ENCODE measurements around the gene U2AF1L4. TPM values are rescaled to one million over a fixed set of nuclear protein-coding genes. Genes with fewer than 3 reads are reported as not detected.
A peak's percentile ranks its signal among the peaks of the same experiment; 100 is the strongest.

Gene U2AF1L4
- total and polyA plus RNA-seq, 10 of the 15 experiments (the other 5 are each of a cell fraction or from before 2014, with no cell fraction given): 7.9 to 21.6 (median 15.1) TPM

DNA sequence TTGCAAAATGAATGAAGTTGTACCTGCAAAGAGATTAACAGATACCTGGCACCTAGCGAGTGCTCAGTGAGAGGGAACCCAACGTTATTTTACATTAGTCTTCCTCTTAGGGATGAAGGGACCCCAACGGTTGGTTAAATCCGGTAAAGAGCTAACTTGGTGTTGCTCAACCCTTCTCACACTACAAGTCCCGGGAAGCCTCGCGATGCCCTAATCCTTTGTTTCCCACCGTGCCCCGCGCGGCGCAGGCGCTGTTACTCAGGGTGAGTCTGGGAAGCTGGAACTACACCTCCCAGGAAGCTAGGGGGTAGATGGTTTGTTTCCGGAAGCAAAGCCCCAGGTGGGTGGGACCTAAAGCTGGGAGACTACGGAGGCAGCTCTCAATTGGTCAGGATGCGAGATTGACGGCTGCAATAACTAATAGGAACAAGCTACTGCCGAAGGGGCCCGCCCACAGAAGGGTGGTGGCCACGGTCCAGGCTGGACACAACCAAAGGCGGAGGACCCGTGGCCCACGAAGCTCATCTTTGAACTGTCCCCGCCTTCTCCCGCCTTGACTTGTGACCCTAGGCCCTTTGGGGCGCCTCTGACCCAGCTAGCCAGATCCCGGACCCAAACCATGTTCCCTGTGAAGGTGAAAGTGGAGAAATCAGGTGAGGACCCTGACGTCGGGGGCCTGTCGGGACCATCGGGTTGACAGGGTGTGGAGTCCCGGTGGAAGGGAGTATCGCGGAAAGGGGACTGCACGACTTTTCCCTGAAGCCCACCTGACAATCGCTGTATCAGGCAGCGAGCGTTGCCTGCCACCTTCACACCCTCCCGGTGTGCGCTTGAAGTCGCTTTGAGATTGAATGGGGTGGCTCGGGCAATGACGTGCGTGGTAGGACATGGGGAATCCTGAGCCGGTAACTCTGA lies 3.1 kb upstream of the U2AF1L4 start, which contains the start of gene LIN37 (continued):
- peak; percentile 94 for TF ChIP-seq CREM (IDR thresholded peaks at IDR 0.05; ENCODE audit: low read depth)
- no peak for TF ChIP-seq MEF2A (IDR thresholded peaks at IDR 0.05; ENCODE audit: insufficient read depth, low read depth, low read length)
- no peak for TF ChIP-seq CBFB (IDR thresholded peaks at IDR 0.05; ENCODE audit: low read depth)
- TF ChIP-seq PML (IDR thresholded peaks at IDR 0.05; ENCODE audit: low read length): no peak
- TF ChIP-seq ZSCAN29 (IDR thresholded peaks at IDR 0.05): no peak
- TF ChIP-seq BRCA1 (IDR thresholded peaks at IDR 0.05; ENCODE audit: low read depth, low read length): peak; percentile 75
- peak; percentile 84 for TF ChIP-seq NRF1 (conservative IDR thresholded peaks at IDR 0.05; ENCODE audit: low read depth, low read length)
- TF ChIP-seq, protein P1, sequence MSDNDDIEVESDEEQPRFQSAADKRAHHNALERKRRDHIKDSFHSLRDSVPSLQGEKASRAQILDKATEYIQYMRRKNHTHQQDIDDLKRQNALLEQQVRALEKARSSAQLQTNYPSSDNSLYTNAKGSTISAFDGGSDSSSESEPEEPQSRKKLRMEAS (IDR thresholded peaks at IDR 0.05; ENCODE audit: low read depth, low read length): peak; percentile 81
- no peak for TF ChIP-seq SMAD1 (IDR thresholded peaks at IDR 0.05; ENCODE audit: low read depth, partially characterized antibody)
- peak; percentile 79 for TF ChIP-seq FOXK2 (IDR thresholded peaks at IDR 0.05)
- TF ChIP-seq TCF7 (IDR thresholded peaks at IDR 0.05; ENCODE audit: borderline replicate concordance): no peak
- TF ChIP-seq, protein P2, sequence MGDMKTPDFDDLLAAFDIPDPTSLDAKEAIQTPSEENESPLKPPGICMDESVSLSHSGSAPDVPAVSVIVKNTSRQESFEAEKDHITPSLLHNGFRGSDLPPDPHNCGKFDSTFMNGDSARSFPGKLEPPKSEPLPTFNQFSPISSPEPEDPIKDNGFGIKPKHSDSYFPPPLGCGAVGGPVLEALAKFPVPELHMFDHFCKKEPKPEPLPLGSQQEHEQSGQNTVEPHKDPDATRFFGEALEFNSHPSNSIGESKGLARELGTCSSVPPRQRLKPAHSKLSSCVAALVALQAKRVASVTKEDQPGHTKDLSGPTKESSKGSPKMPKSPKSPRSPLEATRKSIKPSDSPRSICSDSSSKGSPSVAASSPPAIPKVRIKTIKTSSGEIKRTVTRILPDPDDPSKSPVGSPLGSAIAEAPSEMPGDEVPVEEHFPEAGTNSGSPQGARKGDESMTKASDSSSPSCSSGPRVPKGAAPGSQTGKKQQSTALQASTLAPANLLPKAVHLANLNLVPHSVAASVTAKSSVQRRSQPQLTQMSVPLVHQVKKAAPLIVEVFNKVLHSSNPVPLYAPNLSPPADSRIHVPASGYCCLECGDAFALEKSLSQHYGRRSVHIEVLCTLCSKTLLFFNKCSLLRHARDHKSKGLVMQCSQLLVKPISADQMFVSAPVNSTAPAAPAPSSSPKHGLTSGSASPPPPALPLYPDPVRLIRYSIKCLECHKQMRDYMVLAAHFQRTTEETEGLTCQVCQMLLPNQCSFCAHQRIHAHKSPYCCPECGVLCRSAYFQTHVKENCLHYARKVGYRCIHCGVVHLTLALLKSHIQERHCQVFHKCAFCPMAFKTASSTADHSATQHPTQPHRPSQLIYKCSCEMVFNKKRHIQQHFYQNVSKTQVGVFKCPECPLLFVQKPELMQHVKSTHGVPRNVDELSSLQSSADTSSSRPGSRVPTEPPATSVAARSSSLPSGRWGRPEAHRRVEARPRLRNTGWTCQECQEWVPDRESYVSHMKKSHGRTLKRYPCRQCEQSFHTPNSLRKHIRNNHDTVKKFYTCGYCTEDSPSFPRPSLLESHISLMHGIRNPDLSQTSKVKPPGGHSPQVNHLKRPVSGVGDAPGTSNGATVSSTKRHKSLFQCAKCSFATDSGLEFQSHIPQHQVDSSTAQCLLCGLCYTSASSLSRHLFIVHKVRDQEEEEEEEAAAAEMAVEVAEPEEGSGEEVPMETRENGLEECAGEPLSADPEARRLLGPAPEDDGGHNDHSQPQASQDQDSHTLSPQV (IDR thresholded peaks at IDR 0.05): no peak
- no peak for TF ChIP-seq SUZ12 (IDR thresholded peaks at IDR 0.05; ENCODE audit: unreplicated experiment)
- TF ChIP-seq ZNF622 (IDR thresholded peaks at IDR 0.05): no peak
- TF ChIP-seq, protein P3, sequence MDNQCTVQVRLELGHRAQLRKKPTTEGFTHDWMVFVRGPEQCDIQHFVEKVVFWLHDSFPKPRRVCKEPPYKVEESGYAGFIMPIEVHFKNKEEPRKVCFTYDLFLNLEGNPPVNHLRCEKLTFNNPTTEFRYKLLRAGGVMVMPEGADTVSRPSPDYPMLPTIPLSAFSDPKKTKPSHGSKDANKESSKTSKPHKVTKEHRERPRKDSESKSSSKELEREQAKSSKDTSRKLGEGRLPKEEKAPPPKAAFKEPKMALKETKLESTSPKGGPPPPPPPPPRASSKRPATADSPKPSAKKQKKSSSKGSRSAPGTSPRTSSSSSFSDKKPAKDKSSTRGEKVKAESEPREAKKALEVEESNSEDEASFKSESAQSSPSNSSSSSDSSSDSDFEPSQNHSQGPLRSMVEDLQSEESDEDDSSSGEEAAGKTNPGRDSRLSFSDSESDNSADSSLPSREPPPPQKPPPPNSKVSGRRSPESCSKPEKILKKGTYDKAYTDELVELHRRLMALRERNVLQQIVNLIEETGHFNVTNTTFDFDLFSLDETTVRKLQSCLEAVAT (IDR thresholded peaks at IDR 0.05): no peak
- TF ChIP-seq, protein P4, sequence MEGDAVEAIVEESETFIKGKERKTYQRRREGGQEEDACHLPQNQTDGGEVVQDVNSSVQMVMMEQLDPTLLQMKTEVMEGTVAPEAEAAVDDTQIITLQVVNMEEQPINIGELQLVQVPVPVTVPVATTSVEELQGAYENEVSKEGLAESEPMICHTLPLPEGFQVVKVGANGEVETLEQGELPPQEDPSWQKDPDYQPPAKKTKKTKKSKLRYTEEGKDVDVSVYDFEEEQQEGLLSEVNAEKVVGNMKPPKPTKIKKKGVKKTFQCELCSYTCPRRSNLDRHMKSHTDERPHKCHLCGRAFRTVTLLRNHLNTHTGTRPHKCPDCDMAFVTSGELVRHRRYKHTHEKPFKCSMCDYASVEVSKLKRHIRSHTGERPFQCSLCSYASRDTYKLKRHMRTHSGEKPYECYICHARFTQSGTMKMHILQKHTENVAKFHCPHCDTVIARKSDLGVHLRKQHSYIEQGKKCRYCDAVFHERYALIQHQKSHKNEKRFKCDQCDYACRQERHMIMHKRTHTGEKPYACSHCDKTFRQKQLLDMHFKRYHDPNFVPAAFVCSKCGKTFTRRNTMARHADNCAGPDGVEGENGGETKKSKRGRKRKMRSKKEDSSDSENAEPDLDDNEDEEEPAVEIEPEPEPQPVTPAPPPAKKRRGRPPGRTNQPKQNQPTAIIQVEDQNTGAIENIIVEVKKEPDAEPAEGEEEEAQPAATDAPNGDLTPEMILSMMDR (IDR thresholded peaks at IDR 0.05 in 2 of 3, conservative IDR thresholded peaks at IDR 0.05 in 1 of 3; ENCODE audit: control insufficient read depth in 2 of 3, extremely low read depth in 1 of 3, insufficient read depth in 1 of 3, low read depth in 3 of 3, low read length in 3 of 3): no peak
- no peak for TF ChIP-seq PAX8 (IDR thresholded peaks at IDR 0.05)
- TF ChIP-seq NBN (IDR thresholded peaks at IDR 0.05): peak; percentile 55
- no peak for TF ChIP-seq YBX1 (IDR thresholded peaks at IDR 0.05)
- no peak for TF ChIP-seq STAT1 (conservative IDR thresholded peaks at IDR 0.05)
- TF ChIP-seq, protein P5, sequence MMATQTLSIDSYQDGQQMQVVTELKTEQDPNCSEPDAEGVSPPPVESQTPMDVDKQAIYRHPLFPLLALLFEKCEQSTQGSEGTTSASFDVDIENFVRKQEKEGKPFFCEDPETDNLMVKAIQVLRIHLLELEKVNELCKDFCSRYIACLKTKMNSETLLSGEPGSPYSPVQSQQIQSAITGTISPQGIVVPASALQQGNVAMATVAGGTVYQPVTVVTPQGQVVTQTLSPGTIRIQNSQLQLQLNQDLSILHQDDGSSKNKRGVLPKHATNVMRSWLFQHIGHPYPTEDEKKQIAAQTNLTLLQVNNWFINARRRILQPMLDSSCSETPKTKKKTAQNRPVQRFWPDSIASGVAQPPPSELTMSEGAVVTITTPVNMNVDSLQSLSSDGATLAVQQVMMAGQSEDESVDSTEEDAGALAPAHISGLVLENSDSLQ (IDR thresholded peaks at IDR 0.05): peak; percentile 99
- peak; percentile 92 for TF ChIP-seq GABPA (IDR thresholded peaks at IDR 0.05; ENCODE audit: low read depth)
- peak; percentile 74; the same call in 1 of the 2 replicates for TF ChIP-seq ESRRA (IDR thresholded peaks at IDR 0.05; ENCODE audit: low read length)

Measured in GM12878 (cell line).